Measurements from ENCODE around the gene CD80. TPM values are rescaled to one million over a fixed set of nuclear protein-coding genes. Genes with fewer than 3 reads are reported as not detected.
"Not testable (repeated sequence)": the region's sequence is repeated elsewhere in the genome, so short reads cannot be mapped to it uniquely, and the experiment has no call there.

Gene CD80, protein sequence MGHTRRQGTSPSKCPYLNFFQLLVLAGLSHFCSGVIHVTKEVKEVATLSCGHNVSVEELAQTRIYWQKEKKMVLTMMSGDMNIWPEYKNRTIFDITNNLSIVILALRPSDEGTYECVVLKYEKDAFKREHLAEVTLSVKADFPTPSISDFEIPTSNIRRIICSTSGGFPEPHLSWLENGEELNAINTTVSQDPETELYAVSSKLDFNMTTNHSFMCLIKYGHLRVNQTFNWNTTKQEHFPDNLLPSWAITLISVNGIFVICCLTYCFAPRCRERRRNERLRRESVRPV
- total RNA-seq = under 0.01 TPM in 1 of 2 replicates, not detected in the other

DNA sequence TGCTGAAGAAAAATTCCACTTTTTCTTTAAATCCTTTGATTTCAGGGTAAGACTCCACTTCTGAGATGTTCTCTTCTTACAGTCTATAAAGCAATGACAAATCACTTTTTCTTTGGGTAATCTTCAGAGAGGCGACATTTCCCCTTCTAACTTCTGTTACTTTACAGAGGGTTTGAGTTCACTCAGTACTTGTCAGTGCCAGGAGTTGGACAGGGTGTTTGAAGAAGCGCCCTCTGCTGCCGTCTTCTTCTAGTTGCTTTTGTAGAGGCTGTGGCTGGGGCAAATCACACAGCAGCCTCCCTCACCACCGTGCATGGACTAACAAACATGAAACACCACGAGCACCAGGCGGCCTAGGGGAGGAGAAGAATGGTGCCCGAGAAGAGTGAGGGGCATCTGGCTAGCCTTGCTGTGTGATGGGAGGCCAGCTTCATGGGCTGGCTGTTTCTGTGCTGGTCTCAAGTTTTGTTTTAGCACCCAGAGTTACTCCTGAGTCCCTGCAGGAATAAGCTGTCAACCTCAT, at the start of gene CD80:
Gene CD80 (minus strand): TSS at position 174 of the 523 bp plus-strand sequence. CDS start 1,886 bp downstream, outside the sequence.
- peak in 1 of 2 donors; percentile 56 for DNase-seq (ENCODE audit: low read depth in 2 of 2)

DNA sequence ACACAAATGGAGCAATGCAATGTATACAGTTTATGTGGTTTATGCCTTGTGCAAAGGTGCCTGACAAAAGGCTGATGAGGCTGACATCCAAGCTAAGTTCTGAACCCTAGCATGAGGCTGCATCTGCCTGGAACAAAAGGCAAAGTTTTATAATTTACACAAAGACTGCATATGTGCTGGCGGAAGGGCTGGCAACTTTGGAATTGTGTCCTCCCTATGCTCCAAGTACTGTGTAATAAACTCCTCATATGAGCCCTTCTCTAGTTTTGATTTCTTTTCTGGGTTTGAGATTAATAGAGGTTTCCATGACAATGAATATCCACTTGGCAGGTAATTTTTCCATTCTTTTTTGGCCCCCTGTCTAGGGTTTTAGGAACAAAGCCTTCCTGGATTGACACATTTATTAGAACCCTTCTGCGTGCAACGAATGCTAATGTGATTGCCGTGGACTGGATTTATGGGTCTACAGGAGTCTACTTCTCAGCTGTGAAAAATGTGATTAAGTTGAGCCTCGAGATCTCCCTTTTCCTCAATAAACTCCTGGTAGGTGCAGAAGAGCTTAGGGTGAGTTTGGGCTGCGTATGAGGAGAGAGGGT, 49.1 kb upstream of the CD80 start:
- DNase-seq (ENCODE audit: low read depth in 2 of 2) = no peak

DNA sequence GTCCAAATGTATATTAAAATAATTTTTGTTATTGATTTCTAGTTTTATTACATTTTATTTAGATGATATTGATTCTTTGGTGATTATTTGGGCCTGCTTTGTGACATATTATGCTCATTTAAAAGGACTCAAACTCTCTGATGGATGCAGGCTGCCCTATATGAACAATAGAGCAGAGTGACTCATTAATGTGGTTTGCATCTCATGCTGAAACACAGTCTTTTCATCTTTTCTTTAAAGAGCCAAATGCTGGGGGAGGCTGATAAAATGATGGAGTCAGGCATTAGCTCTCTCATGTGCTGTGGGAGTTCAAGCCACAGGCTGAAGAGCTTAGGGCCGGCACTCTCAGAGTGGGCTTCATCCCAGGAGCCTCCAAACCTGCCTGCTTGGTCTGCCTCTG, 45.5 kb upstream of the CD80 start:
- DNase-seq (ENCODE audit: low read depth in 2 of 2) = peak in 1 of 2 donors; percentile 23

DNA sequence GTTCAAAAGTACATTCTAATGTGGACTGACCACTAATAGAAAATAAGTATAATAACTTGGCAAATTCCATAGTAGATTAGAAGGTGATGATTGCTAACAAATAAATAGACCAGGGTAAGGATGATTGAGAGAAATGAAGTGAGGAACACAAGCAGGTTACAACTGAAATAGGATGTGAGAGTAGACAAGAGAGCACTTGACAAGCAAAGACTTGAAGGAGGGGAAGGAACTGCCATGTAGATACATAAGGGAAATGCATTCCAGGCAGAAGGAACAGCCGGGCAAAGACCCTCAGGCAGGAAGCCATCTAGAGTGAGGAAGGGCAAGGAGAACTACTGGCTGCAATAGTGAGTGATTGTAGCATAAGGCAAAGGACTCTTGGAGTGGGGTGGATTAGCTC, 43.3 kb upstream of the CD80 start:
- no peak for DNase-seq (ENCODE audit: low read depth in 2 of 2)

DNA sequence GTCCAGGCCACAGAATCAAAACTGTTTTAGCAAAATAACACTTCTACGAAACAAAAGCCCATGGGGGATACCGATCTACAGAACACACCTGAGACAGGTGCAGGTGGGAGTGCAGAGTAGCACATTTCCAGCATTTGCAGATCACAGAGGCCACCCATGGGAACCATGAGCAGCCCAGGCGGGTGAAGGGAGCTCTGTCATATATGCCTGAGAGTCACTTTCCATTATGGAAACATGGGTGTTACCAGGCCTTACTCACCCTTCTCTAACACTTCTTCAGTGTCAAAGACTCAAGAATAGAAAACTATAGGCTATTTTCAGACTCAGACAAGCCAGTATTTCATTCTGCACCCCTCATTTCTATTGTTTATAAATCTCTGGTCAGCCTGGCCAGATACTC, 41.7 kb upstream of the CD80 start:
- no peak for DNase-seq (ENCODE audit: low read depth in 2 of 2)

DNA sequence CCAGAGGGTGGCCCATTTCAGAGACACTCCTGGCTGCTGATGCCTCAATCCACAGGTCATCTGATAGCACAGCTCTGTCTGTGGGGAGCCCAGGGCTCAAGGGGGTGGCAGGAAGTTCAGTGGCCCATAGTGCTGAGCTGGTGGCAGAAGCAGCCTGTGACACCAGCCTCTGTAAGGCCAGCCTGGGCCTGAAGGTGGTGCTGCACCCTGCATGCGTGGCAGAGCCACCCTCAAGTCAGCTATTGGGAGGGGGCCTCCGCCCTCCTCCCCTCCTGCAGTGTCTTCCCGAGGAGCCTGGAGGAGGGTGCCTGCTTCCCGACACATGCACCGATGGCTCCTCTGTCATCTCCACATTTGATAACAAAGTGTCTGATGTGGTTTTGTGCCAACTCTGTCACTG, 41.3 kb upstream of the CD80 start:
- peak in 1 of 2 donors; percentile 14 for DNase-seq (ENCODE audit: low read depth in 2 of 2)

DNA sequence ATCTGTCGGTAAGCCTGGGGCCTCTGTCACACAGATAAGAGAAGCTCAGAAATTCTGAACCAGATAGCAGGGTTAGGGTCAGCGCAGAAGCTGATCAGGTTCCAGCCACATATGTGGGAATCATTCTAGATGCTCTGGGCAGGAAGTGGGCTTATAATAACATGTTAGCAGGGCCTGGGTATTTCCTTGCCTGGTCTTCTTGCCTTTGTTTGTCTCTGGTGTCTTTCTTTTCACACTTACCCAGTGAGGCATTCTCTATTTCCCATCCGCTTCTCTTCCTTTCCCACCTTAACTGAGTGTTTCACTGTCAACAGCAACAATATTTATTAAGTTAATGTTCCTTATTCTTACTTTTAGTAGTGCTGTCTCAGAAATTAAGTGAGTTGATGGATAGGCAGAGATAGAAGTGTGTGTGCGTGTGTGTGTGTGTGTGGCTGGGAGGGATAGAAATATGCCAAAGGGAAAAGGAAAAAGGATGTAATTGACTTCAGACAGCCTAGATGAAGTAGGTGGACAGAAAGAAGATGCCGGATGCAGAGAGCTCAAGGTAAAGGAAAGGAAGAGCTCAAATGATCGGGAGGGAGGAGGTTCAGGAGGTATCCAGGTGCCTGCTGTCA, 40.3 kb upstream of the CD80 start:
- no peak for DNase-seq (ENCODE audit: low read depth in 2 of 2)

DNA sequence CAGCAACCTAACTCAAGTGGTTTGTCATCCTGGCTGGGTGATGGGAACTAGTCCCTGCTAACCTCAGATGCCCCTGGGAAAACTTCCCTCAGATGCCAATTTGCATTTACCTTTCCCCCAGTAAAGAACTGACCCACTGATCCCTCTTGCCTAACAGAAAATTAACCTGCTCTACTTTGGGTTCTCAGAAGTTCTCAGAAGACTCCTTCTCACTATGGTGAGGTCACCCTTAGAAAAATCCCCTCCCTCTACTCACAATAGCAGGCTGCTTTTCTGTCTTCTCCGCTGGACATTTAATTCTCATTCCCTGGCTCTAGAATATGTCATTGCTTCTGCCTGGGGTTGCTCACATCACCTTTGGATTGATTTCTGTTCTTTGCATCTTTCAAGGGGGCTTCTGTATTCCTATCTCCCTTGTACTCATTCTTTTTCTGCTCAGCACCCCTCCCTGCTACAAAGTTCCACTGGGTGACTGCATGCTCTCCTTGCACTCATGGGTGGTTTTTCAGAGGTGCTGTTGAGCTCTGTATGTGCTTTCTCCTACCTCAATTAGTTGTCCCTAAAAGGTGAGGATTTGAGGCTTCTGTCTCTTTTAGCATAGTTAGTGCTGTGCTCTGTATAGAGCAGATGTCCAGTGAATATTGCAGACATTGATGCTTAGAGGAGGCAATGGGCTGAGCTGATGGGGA, 39.1 kb upstream of the CD80 start:
- DNase-seq (ENCODE audit: low read depth in 2 of 2) = no peak

DNA sequence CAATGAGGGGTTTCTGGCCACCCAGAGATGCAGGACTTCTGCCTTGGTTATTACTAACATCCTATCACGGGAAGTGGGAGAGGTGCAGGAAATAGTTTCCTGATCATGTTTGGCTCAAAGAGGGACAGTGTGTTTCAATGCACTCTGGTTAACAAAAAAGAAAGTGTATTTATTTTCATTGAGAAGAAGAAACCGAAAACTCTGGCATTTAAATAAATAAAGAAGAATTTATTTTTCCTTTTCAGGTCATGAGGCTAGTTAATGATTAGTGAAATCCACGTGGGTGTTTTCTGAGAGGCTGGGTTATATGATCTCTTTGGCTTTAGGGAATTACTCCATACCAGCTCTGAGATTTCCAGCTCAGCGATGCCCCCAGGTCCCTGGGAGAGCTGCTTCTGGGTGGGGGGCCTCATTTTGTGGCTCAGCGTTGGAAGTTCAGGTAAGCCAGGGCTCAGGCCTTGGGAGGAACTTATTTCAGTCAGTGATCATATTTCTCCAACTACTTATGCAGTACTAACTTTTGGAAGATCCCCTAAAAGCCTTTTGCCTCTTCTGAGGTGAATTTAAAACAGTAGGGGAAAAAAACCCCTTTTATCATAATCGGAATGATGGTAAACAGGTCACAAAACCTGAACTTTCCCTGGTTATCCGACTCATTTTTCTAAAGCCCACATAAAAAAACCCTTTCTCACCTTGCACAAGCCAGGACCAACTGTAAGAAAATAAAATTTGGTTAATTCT, 38.3 kb upstream of the CD80 start, which contains the start of gene PLA1A:
Gene PLA1A (plus strand): TSS at position 338 of the 741 bp plus-strand sequence. CDS start 29 bp downstream, at position 367.
- peak; percentile 50 to 51 for DNase-seq (ENCODE audit: low read depth in 2 of 2)

DNA sequence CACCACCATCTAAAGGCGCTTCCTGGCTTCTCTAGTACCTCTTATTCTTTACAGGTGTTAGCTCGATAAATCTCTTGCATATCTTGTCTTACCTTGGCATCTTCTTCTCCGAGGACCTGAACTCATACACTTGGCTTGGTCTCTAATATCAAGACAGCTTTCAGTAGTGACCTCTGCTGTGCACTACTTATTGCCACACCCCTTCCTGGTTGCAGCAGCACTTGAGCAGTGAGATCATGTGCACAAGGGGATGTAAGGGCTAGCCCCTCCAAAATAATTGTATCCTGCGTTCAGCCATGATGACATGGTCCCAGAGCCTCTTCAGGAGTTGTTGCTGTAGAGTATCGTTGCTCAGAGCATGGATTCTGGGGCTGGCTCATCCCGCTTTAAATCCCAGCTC, 37.0 kb upstream of the CD80 start:
- no peak for DNase-seq (ENCODE audit: low read depth in 2 of 2)

DNA sequence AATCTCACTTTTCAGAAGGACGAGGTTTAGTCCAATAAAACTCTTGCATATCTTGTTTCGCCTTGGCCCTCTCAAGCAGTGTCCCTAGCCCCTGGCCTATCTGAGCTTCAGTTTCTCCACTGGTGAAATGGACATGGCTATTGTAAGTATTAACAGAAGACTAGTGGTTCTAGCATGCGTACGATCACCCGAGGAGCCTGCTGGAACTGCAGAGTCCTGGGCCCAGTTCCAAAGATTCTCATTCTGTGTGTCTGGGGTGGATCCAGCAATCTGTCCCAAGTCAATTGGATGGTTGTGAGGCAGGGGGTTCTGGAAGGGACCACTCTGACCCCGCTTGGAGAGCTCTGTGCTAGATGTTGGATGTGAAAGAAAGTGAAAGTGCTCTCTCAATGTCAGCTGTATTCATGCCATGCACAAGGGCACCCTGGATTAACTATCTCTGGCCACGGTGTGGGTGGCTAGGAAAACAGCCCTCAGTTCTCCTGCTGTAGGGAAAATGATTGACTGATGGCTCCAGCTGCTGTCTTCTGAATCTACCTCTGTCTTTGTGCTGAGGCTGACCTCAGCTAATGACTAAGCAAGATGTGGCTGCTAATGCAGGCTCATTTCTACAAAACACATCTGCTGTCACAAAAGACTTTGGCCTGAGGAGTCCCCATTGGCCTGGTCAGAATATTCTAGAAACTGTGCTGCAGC, 36.4 kb upstream of the CD80 start:
- DNase-seq (ENCODE audit: low read depth in 2 of 2) = no peak

DNA sequence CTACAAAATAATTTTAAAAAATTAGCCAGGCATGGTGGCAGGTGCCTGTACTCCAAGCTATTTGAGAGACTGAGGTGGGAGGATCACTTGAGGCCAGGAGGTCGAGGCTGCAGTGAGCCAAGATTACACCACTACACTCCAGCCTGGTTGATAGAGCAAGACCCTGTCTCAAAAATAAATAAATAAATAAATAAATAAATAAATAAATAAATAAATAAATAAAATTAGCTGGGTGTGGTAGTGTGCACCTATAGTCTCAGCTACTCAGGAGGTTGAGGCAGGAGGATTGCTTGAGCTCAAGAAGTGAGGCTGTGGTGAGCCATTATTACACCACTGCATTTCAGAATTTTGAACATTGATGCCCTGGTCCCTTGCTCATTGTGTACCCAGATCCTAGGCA, 35.5 kb upstream of the CD80 start:
- not testable (repeated sequence) for DNase-seq (ENCODE audit: low read depth in 2 of 2)

DNA sequence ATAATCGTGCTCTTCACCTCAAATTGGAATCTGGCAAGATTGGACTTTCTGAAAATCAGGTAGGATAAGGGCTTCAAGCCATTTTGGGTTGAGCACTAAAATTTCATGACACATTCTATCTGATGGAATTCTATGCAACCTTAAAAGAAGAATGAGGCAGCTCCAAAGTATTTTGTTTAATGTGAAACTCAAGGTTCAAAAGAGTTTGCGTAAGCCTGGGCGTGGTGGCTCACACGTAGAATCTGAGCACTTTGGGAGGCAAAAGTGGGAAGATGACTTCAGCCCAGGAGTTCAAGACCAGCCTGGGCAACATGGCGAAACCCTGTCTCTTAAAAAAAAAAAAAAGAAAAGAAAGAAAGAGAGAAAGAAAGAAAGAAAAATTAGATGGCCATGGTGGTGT, 34.7 kb upstream of the CD80 start:
- no peak for DNase-seq (ENCODE audit: low read depth in 2 of 2)

DNA sequence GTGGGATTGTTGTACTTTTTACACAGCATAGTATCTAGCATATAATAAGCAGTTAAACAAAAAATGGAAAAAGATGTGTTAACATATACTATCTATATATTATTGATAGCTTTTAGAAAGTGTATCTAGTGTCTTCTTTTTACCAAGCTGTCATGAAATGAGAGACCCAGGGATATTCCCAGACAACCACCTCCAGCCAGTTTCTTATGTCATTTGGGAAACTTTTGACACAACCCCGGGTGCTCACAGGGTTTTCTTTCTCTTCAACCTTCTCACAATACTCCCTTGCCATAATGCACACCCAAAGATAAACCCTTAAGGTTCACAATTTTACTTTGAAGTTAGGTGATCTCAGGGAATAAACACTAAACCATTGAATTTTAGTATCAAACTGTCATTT, 33.4 kb upstream of the CD80 start:
- no peak for DNase-seq (ENCODE audit: low read depth in 2 of 2)

DNA sequence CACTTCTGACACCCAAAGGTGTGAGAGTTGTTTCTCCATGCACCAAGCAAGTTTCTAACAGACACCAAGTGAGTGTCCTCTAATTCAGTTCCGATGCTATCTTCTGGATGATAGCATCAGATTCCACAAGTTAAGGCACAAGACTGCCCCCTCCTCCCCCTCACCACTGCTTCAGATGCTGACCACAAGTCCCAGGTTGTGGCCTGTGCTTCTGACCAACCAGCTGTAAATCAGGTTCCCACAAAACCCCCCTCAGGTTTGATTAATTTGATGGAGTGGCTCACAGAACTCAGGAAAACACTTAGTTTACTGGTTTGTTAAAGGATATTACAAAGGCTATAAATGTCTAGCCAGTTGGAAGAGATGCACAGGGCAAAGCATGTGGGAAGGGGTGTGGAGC, 31.3 kb upstream of the CD80 start:
- DNase-seq (ENCODE audit: low read depth in 2 of 2) = no peak

DNA sequence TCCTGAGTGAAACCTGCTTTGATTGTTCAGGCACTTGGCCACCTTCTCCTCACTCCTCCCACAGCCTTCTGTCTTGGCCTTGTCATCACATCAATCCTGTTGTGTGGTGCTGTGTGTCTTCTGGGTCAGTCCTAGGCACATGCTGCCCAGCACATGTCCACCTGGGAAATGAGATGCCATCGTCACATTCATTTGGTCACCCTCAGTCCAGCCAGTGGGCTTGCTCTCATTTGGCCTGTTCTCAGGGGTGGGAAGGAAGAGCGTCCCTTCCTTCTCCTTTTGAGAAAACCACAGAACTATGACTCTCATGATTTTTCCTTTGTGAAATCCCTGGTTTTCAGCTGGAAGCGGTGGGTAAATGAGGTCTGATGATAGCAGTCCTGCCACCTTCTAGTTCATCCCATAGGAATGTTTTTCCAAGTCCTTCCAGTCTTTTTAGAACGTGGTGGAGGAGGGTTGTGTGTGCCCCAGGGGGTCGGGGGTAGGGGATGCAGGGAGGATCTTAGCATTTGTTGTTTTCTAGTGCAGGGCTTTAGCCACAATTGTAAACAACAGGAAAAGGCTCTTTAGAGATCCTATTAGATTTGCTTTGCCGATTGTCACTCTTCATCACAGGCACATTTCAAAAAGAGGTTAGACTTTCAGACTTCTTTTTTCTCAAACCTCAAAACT, 29.8 kb upstream of the CD80 start:
- no peak for DNase-seq (ENCODE audit: low read depth in 2 of 2)

DNA sequence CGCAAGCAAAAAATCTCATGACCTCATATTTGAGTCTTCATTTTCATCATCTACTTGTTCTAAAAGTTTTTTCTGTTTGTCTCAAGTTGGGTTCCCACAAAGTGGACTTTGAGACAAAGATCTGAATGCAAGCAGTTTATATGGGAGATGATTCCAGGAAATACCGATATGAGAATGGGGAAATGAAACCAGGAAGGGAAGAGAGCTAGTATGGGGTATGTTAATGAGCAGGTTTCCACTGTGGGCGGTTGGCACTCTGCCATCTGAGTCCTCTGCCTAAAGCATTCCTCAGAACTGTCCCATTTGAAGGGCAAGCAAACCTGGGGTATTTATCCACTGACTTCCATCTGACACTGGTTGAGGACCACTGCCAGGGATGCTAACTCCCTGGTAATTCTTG, 28.7 kb upstream of the CD80 start:
- DNase-seq (ENCODE audit: low read depth in 2 of 2) = peak; percentile 34 to 63

DNA sequence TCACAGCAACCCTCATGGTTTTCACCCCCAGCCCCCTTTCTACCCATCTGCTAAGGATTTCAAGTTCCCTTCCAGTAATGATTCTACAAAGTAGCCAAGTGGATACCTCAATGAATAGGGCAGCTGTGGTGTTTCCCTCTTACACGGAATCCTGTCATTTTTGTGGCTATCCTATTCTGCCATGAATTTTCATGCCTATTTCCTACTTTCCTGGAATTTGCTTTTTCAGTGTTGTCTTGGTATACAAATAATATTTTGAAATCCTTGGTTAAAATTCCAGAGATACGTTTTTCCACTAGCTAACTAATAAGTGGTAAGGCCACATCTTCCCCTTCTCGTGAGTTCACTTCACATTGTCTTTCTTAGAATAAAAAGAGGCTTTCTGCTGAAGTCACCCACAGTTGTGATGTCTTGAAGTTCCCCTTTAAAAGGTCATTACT, 27.3 kb upstream of the CD80 start:
- DNase-seq (ENCODE audit: low read depth in 2 of 2) = no peak

DNA sequence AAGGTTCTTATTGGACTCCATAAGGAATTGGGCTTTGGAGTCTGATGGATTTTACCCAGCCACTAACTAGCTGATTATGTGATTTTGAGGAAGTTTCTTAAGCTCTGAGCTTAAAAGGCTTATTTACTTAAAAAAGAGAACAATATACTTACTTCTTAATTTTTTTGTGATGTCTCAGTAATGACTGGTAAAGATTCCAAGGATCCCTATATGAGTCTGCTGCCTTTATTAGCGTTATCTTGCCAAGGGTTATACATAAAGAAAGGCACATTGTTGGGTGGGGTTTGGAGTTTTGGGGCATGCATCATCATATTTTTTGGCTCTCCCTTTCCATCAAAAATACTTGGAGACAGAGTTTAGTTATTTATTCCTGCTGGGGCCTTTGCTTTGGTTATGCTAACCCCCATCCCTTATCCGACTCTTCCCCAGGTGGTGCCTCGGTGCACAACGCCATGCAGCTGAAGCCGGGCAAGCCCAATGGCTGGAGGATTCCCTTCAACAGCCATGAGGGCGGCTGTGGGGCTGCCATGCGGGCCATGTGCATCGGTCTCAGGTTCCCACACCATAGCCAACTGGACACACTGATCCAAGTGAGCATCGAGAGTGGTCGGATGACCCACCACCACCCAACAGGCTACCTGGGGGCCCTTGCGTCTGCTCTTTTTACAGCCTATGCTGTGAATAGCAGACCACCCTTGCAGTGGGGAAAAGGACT, 26.6 kb upstream of the CD80 start:
- DNase-seq (ENCODE audit: low read depth in 2 of 2) = no peak

Measured in dermis microvascular lymphatic vessel endothelial cell (primary cell).